Activated gamma-delta T cell treated with Interleukin-2 at 50 U/mL for 16 hours (primary cell): Measurements from ENCODE around the gene GRIN2A.

Experiments
- DNase-seq: peaks from one replicate; pipeline ENCODE4 v3.0.0-alpha.2; 2020

The GRIN2A gene

GRCh38 chr16:10128397-10129258 is 53.6 kb downstream of the GRIN2A start:
- DNase-seq, result no peak

- no peak for DNase-seq
Observed at GRCh38 chr16:10126686-10127085, 55.5 kb downstream of the GRIN2A start.

- DNase-seq, result no peak
Observed at GRCh38 chr16:10123141-10123540, 59.1 kb downstream of the GRIN2A start.

- no peak for DNase-seq
Observed at GRCh38 chr16:10122546-10122945, 59.7 kb downstream of the GRIN2A start.

- DNase-seq, result no peak
Observed at GRCh38 chr16:10121897-10122425, 60.3 kb downstream of the GRIN2A start.

GRCh38 chr16:10121491-10121890 is 60.7 kb downstream of the GRIN2A start:
- no peak for DNase-seq

GRCh38 chr16:10120953-10121352 is 61.3 kb downstream of the GRIN2A start:
- DNase-seq, result no peak

- DNase-seq, result no peak
Observed at GRCh38 chr16:10114409-10114808, 67.8 kb downstream of the GRIN2A start.

GRCh38 chr16:10113248-10113647 is 69.0 kb downstream of the GRIN2A start:
- no peak for DNase-seq

GRCh38 chr16:10112021-10112420 is 70.2 kb downstream of the GRIN2A start:
- DNase-seq, result no peak

GRCh38 chr16:10111156-10111761 is 71.0 kb downstream of the GRIN2A start:
- no peak for DNase-seq

- no peak for DNase-seq
Observed at GRCh38 chr16:10110552-10110951, 71.7 kb downstream of the GRIN2A start.

- DNase-seq, result no peak
Observed at GRCh38 chr16:10107081-10107480, 75.1 kb downstream of the GRIN2A start.

GRCh38 chr16:10103700-10104099 is 78.5 kb downstream of the GRIN2A start:
- DNase-seq, result no peak

GRCh38 chr16:10103118-10103517 is 79.1 kb downstream of the GRIN2A start:
- DNase-seq, result no peak

GRCh38 chr16:10100829-10101228 is 81.4 kb downstream of the GRIN2A start:
- DNase-seq, result no peak

GRCh38 chr16:10098991-10099390 is 83.2 kb downstream of the GRIN2A start:
- DNase-seq, result no peak

GRCh38 chr16:10097271-10097670 is 85.0 kb downstream of the GRIN2A start:
- DNase-seq, result no peak

GRCh38 chr16:10093576-10093975 is 88.7 kb downstream of the GRIN2A start:
- no peak for DNase-seq

GRCh38 chr16:10090816-10091215 is 91.4 kb downstream of the GRIN2A start:
- DNase-seq, result no peak

GRCh38 chr16:10088380-10088793 is 93.8 kb downstream of the GRIN2A start:
- no peak for DNase-seq

GRCh38 chr16:10087151-10087550 is 95.1 kb downstream of the GRIN2A start:
- no peak for DNase-seq

- DNase-seq, result no peak
Observed at GRCh38 chr16:10086620-10087019, 95.6 kb downstream of the GRIN2A start.

- no peak for DNase-seq
Observed at GRCh38 chr16:10085078-10085798, 97.0 kb downstream of the GRIN2A start.
